HG03095 (cell line): ENCODE measurements around the gene PABPN1L.

Experiments used
- ATAC-seq: cut with Tn5 transposase; IDR thresholded peaks from one replicate; pipeline ENCODE4 v1.9.1; 2021; ENCODE audit warnings: moderate library complexity; ENCODE audit not compliant: unreplicated experiment

Gene PABPN1L

DNA sequence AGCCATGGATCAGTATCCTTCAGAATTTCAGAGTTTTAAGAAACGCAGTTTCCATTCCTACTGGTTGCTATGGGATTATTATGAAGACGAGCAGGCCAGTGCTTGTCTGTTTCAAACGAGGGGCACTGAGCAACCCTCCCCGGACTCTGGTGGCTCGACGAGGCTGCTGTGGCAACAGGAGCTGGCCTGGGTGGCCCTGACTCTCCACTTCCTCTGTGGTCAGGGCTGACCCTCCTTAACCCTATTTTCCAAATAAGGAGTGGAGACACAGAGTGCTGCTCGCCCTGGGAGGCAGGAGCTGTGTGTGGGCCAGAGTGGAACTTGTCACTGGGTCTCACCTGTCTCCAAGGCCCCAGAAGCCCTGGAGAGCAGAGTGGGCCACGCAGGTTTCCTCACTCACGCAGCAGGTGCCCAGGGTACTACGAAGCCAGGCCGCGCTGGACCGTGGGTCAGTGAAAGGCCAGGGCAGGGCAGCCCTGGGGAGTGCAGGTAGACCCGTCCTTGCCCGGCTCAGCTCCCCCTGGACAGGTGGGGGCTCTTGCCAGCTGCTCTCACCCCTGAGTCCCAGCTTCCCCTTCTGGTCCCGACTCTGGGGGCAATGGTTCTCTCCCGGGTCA is 13.0 kb downstream of the PABPN1L start:
- ATAC-seq, result no peak

DNA sequence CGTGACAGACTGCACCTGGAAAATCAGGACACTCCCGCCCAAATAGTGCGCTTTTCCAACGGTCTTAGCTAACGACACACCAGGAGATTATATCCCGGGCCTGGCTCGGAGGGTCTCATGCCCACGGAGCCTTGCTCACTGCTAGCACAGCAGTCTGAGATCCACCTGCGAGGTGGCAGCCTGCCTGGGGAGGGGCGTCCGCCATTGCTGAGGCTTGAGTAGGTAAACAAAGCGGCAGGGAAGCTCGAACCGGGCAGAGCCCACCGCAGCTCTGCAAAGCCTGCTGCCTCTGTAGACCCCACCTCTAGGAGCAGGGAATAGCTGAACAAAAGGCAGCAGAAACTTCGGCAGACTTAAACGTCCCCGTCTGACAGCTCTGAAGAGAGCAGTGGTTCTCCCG is 14.8 kb downstream of the PABPN1L start:
- no peak for ATAC-seq

DNA sequence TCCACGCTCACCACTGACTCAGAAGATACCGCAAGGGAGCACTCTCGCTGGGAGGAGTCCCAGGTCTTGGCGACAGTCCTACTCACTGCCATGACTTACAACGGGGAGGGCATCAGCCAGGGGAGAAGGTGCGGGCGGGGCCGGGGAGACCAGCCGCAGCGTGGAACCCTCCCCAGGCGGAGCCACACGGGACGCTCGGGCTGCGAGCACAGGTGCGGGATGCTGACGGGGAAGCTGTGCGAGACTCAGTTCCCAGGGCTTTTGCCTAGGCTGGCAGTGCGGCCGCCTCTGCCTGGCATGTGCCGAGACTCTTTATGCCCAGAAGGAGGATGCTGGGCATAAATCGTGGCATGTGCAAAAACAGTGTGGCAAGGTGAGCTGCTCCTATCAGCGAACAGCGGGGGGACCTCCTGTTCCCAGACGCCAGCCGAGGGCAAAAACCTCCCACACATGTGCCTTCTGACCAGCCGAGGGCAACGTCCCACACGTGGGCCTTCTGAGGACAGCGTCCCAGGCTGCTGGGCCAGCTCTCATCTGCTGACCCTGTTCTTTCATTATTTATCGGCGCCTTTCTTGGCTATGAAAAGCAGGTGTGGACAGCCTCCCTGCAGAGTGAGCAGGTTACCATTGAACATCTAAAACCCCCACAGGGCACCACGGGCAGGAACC is 15.8 kb downstream of the PABPN1L start:
- ATAC-seq, result no peak

DNA sequence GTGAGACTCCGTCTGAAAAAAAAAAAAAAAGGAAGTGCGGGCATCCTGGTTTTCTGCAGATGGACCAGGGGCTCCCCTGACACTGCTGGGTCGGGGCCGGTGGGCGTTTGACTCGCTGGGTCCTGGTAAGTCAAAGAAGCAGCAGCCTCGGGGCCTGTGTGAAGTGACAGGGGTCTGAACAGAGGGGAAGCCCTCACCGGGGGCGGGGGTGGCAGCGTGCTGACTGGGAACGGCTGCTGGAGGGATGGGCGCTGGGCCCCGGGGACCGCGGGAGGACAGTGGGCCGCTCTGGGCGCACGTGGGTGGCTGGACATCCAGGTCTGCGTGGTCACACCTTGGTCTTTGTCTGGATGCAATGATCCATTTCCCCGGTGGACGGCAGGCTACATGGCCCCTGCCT is 17.9 kb downstream of the PABPN1L start:
- ATAC-seq, result no peak

DNA sequence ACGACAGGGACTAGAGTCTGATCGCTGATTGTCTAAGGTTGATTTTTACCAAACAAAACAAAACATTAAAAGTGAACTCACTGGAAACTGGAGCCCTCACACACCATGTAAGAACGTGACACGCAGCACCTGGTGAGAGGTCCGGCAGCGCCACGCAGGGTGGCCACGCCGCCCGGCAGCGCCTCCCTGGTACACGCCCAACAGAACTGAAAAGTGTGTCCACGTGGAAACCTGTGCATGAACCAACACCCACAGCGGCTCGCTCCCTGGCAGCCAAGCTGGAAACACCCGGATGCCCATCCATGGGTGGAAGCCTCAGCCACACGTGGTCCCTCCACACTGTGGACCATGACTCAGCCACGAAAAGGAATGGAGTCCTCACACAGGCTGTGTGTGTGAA is 18.8 kb downstream of the PABPN1L start:
- no peak for ATAC-seq

DNA sequence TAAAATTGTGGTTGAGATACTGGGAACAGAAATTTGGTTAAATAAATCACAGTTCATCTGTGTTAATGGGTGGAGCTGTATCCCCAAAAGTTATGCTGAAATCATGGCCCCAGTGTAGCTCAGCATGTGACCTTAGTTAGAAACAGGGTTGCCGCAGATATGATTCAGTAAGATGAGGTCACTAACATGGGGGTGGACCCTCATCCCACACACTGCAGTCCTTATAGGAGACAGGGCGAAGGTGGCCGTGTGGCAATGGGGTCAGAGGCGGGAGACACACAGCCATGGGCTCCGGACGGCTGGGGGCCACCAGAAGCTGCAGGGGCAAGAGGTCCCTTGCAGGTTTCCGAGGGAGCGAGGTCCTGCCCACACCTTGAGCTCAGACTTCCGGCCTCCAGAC is 20.4 kb downstream of the PABPN1L start:
- no peak for ATAC-seq

DNA sequence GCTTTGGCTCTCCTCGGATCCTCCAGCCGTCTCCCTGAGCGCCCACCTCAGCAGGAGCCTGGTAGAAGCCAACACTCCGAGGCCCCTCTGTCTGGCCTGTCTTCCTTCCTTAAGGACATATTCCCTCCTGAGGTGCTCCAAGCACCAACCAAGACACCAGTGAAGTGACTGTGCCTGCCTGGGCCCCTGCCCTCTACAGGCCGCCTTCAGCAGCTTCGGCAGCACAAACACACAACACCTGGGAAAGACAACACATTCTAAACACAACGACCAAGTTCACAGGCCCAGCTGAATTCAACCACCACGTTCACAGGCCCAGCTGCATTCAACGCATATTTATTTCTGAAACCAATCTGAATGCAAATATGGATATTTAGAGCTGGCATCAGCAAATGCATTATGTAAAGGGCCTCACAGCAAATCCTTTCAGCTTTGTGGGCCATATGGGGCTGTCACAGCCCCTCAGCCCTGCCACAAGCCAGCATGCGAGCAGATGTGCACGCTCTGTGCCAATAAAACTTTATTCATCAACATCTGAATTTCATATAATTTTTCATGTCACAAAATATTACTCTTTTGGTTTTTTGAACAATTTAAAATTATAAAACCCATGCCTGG is 21.9 kb downstream of the PABPN1L start:
- no peak for ATAC-seq

DNA sequence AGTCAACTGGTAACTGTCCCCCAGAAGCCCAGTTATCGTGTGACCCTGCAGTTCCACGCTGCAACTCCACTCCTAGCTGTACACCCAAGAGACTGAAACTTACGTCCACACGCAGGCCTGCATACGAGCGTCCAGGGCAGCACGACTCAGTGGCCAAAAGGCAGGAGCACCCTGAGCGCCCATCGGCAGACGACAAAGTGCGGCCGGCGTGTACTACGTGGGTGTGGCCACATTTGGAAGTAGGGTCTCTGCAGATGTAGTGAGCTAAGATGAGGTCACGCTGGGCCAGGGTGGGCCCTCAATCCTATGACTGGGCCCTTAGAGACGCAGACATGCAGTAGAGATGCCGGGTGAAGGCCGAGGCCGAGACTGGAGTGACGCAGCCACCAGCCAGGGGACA is 23.2 kb downstream of the PABPN1L start:
- ATAC-seq, result no peak

DNA sequence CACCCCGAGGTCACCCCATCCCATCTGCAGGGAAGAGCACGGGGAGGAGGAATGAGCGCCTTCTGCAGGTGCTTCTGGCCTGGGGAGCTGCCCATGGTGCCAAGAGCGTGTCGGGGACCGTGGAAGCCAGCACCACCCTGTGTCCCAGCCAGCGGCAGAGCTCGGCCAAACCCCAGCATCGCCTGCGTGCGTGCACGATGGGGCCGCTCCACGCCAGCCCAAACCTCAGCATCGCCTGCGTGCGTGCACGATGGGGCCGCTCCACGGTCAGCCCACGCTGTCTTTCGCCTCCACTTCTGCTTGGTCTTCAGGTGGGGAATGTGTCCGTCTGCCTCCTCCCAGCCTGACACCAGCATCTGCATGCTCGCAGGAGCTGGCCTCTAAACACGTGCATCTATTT is 23.7 kb downstream of the PABPN1L start:
- no peak for ATAC-seq

DNA sequence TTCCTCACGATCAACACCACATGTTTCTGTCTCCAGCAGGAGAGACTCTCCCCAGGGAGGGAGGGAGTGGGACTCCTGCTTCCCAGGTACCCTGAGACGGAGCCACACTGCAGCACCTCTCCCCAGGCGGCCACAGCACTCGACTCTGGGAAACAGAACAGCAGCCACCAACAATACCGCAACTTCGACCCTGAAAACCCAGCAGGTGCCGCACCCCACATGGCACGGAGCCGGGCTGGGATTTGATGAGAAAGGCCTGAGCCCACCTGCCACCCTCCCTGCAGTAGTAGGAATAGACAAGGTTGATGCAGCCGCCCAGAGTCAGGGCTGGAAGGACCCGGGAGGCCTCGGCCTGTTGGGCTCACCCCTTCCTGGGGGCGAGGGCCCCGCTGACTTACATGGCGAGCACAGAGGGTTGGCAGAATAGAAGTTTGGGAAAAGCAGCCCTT is 24.1 kb downstream of the PABPN1L start:
- no peak for ATAC-seq

DNA sequence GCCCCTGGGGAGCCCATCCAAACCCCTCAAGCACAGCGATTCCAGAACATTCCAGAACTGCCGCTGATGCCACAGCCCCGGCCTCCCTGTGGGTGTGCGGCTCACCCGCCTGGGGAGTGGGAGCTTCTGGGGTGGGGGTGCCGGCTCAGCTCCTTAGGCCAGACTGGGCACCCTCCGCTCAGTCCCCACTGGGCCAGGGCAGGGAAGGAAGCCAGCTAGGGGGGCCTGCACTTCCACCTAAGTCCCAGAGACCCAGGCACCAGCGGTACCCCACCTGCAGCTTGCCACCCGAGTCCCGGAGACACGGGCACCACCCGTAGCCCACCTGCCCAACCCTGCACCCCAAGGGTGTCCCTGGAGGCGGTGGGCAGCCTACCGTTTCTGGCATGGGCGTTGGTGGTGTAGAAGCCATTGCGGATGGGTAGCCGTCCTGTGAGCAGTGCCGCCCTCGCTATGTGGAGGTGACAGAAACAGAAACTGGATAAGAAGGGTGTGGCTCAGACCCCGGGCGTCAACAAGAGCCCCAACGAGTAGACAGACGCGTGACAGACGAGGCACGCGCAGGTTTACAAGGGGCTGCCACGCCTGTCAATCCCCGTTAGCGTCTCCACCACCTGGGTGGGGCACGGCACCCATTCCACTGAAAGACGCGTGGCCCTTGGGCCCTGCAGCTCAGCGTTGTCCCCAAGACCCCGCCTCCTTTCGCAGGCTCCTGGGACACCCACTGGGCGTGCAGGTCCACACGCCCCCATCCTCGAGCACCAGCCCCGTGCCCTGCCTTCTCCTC is 24.7 kb downstream of the PABPN1L start:
- ATAC-seq, result no peak

DNA sequence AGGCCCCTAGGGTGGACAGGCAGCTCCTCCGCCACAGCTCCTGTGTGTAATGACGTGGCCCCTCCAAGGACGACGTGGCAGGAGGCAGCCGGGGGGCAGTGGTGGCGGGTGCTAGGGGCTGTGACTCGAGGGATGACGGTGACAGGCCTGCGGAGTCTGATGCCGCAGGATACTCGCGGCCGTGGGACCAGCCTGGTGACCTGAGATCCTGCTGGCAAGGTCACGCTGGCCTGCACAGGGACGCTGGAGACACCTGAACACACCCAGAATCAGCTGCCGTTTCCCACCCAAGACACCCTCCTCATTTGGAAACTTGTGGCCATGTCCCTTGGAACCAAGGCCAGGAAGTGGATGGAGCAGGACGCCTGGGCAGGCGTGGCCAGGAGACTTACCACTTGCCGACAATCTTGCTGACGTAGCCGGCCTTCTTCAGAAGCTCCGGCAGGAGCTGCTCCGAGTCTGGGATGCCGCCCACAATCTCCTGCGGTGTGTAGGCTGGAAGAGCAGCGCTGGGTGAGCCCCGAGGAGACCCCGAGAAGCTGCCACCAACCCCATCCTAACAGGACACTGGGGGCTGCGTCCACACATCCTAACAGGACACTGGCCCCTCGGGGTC is 25.8 kb downstream of the PABPN1L start:
- no peak for ATAC-seq

DNA sequence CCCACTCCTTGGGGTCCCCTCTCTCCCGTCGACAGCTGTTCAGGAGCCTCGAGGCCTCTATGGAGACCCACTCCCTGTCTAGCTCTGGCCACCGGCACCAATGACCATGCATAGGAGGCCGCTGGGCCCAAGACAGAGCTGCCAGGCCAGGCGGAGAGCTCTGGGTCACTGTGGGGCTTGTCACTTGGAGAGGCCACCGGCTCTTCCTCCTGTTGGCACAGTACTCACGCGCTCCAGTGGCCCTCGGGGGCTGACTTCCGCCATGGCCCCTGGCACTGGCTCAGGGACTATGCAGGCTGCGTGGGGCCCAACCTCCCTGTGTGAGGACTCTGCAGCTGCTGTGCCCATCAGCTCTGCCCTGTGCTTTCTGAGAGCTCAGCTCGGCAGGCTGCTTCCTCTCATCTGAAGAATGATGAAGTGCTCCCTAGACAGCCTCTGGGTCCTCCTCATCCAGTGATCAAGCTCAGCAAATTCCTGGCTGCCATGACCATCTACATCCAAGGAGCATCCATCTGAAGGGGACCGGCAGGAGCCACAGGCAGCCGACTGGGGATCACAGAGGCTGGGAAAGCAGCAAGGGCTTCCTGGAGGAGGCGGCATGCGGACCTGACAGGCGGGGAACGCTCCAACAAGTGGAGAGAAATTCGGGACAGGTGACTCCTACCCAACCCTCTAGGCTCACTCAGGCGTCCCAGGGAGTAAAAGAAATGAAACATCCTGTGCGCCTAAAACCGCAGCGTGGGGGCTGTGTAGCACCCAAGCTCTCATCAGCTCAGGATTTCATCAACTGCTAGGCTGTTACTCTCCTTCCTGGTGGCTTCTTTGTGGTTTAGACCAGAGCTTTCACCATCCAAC is 26.5 kb downstream of the PABPN1L start:
- ATAC-seq, result no peak

DNA sequence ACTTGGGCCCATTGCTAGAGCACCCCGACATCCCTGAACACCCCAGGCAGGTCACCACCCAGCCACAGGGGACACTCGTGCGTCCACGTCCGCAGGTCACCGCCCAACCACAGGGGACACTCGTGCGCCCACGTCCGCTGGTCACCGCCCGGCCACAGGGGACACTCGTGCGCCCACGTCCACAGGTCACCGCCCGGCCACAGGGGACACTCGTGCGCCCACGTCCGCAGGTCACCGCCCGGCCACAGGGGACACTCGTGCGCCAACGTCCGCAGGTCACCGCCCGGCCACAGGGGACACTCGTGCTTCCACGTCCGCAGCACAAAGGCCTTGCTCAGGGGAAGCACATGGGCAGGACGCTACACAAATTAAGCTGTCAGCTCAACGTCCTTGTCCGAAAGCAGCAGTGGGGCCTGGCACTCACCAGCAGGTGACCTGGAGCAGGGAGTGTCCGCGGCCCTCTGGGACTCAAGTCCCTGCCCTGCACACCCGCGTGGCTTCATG is 27.4 kb downstream of the PABPN1L start:
- no peak for ATAC-seq

DNA sequence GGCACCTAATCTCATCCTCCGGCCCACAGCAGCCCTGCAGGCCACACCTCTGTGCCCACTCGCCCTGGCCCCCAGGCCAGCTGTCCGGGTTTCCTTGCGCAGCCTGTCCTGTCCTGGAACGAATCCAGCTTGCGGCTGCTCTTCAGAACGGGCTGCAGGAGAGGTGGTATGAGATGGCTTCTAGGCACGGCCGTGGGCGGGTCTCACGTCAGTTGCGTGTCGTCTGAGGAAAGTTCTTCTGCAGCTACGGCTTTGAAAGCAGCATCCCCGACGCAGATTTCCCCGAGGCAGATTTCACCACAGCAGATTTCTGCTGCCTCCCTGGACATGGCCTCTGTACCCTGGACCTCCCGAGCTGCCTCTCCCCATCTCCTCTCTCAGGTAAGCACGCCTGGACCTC is 27.9 kb downstream of the PABPN1L start:
- ATAC-seq, result no peak

DNA sequence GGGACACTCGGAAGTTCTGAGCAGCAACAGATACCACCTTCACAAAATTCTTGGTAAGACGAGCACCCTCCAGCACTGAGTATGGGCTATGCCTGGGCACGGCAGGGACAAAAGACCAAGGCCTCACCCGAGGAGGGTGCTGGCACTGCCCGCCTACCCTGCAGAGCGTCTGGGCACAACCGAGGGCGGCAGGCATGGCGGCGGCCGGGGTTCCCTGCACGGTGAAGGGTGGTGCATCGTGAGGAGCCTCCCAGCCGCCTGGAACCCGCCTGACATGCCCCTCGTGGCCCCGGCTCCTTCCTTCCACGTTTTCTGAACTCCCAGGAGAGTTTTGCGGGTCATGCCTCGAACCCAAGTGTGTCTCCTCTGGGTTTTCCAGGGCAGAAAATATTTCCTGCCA is 28.7 kb downstream of the PABPN1L start:
- no peak for ATAC-seq

DNA sequence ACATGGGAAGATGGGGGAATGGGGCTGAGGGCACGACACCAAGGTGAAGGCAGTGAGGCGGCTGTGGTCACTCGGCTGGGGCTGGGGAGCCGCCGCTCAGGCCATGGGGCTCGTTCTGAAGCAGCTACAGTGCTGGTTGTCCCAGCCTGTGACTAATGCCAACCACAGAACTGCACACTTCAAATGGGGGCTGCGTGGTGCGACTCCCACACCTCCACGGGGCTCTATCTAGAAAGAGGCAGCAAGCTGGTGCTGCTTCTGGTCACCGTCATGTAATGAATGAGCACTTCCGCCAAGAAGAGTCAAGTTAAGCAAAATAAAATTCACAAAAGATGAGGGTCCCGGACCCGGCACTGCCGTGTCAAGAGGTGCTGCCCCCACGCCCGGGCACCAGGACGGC is 29.7 kb downstream of the PABPN1L start:
- ATAC-seq, result no peak

DNA sequence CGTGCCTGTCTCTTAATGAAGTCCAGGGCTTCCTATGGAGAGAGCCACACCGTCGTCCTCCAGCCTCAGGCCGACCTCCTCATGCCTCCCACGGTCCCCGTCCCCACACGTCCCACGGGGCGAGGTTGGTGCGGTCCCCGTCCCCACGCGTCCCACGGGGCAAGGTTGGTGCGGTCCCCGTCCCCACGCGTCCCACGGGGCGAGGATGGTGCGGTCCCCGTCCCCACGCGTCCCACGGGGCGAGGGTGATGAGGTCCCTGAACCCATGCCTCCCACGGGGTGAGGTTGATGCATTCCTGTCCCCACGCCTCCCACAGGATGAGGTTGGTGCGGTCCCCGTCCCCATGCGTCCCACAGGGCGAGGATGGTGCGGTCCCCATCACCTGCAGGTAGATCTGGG is 30.6 kb downstream of the PABPN1L start:
- no peak for ATAC-seq

DNA sequence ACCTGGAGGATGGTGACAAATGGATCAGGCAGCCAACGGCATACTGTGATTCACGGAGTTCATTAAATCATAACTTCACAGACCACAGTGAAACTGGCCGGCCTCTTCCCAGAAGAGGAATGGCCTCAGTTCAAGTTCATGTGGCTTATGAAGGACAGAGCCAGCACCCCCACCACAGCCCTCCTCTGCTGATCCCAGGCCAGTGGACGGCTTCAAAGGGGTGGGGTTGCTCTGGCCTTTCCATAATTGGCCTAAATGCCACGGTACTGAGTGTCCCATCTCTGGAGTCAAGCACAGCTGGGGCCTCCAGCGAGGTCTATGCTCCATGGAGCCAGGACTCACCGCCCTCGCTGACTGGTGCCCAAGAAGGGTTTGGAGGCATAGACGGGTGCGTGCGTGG is 31.1 kb downstream of the PABPN1L start:
- no peak for ATAC-seq

DNA sequence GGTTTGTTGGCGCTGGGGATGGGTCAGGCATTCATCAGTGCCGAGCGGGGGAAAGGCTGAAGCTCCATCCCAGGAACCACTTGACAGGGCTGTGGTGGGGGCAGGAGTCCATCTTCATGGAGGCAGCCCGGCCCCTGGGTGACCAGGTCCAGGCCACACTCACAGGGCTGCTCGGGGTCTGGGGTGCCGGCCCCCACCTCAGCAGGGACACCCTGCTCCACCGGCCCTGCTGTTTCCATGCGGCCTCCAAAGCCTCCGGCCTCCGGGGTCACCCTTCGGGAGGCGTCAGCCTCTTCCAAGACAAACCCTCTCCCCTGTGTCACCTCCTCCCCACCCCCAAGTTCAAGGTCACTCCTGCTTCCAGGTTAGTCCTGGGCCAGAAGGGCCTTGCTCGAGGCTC is 31.8 kb downstream of the PABPN1L start:
- ATAC-seq, result no peak
